GM19043 (cell line): Measurements from ENCODE around the gene PNMA8B.

Experiments
- ATAC-seq: cut with Tn5 transposase; IDR thresholded peaks from one replicate; pipeline ENCODE4 v1.9.1; 2021; ENCODE audit warnings: low read depth; ENCODE audit not compliant: unreplicated experiment

PNMA8B gene

GRCh38 chr19:46487802-46488445 is 7.7 kb downstream of the PNMA8B start:
- no peak for ATAC-seq

- no peak for ATAC-seq
Measured at GRCh38 chr19:46487178-46487801, 8.4 kb downstream of the PNMA8B start.

GRCh38 chr19:46486358-46486757 is 9.3 kb downstream of the PNMA8B start:
- ATAC-seq = no peak

GRCh38 chr19:46484656-46485055 is 11.0 kb downstream of the PNMA8B start:
- ATAC-seq = no peak

DNA sequence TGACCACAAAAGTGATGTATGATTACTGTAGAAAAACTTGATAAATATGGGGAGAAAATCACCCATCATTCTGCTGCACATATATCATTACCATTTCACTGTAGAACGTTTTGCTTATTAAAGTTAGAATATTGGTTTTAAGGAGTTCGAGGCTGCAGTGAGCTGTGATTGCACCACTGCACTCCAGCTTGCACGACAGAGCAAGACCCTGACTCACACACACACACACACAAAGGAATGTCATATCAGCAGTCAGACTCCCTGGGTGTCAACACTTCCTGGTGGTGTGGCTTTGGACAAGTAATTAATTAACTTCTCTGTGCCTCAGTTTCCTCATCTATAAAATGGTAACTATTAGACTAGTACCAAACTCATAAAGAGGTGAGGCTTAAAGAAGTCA is 13.0 kb downstream of the PNMA8B start:
- ATAC-seq = no peak

- no peak for ATAC-seq
Measured at GRCh38 chr19:46481947-46482346, 13.7 kb downstream of the PNMA8B start.

DNA sequence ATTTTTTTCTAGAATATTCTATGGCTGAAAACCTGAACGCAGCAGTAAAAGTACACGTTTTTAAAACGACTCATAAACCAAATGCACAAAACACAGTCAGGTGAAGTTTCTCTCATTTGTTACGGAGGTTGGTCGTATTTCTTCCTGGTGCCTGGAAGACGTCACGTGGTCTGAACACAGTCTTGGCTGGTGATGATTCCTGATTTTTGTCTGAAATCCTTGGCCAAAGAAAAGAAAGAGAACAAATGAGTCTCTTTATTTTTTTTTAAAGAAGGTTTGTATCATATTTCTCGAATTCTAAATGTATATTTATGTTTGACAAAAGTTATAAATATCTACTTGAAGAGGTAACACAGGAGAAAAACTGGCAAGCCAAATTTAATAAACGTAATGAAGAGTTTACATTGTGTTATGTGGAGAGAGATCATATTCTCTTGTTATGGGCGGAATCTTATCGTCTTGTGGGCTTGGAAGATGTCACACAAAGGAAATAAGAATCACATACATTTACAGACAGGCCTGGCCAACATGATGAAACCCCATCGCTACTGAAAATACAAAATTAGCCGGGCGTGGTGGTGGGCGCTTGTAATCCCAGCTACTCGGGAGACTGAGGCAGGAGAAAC is 14.3 kb downstream of the PNMA8B start:
- no peak for ATAC-seq

DNA sequence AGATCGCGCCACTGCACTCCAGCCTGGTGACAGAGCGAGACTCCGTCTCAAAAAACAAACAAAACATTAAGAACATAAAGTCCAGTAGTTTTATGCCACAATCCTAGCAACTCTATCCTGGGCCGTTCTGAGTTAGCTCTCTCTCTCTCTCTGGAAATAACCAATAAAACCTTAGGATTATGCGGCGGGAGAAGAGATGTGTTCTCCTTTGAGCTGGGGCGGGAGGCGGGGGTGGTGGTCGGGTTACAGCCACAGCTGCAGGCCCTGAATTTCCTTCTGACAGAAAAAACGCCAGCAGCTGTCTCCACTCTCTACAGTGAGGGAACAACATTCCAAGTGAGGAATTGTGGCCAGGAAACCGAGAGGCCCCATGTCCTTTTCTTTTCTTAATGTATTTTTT is 15.3 kb downstream of the PNMA8B start:
- ATAC-seq = no peak

GRCh38 chr19:46478356-46478986 is 17.2 kb downstream of the PNMA8B start:
- no peak for ATAC-seq

GRCh38 chr19:46475986-46476385 is 19.7 kb downstream of the PNMA8B start:
- ATAC-seq = no peak

- no peak for ATAC-seq
Measured at GRCh38 chr19:46474211-46474610, 21.5 kb downstream of the PNMA8B start.

- no peak for ATAC-seq
Measured at GRCh38 chr19:46472592-46472991, 23.1 kb downstream of the PNMA8B start.

DNA sequence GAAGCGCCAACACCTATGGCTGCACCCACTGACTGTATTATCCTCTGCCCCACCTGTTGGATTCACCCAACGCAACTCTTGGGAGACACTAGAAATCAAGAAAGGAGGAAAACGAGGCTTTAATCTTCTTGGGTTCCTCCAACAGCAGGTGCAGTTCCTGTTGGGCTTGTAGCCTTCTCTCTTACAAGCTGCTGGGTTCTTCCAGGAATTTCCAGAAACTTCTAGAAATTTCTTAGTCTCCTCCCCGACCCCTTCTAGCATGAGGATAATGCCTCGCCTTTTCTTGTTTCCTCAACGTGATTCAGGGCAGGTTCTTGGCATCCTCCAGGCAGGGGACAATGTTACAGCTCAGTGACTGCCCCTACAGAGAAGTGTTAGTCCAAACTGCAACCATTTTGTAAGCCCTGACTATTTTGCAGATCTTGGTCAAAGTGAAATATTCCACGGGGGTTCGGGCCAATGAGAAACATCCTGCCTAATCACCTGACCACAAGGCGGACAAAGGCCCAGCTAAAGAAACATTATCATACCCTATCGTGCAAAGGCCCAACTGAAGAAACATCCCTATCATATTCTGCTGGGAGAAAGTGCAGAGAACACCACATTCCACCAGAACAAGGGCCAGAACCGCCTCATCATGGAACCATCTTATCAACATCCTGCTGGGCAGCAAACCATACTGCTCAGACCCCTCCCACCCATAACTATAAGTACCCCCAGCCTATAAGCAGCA is 23.7 kb downstream of the PNMA8B start:
- no peak for ATAC-seq

- ATAC-seq = no peak
Measured at GRCh38 chr19:46471116-46471733, 24.4 kb downstream of the PNMA8B start, which contains the start of gene PNMA8A. PNMA8A (minus strand) TSS chr19:46471563; CDS start chr19:46471035, 528 bp downstream.

DNA sequence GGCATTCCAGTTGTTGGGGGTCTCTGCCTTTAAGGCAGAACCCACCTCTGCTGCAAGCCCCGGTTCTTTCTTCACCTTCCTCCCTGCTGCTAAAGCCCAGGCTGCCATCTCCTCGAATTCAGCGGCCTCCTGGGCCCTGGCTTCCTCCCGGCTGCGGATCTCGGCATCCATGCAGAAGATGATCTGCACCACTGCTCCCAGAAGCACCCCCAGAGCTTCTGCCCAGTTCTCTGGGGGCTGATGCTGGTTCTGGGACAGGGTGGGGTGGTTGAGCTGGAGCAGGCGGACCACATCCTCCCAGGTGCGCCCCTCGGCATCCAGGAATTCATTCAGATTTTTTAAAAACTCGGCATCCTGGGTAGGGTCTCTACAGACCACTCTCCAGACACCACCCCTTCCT is 25.3 kb downstream of the PNMA8B start:
- no peak for ATAC-seq

DNA sequence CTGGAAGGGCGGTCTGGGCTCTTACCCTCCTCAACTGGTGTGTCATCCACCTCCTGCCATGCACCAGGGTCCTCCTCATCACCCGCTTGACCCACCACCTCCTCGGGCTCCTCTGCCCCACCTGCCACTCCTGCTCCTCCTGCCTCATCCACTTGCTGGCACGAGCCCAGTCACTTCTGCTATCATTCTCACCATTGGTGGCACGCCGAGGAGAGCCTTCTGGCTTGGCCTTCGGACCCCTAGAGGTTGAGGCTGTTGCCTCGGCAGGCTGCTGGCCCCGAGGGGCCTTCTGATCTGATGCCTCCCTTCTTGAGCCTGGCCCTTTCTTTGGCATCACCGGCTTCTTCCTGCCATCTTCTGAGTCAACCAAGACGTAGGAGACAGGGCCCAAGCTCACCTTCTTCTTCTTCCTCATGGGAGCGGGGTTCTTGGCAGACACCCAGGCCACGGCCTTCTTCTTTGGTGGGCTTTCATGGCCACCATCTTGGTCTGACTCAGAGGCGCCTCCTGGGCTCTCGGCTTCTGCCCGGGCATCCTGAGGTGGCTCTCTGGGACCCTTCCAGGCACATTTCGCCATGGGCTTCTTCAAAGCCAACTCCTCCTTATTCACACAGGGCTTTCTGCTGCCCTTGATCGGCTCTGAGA is 26.0 kb downstream of the PNMA8B start:
- ATAC-seq = no peak

DNA sequence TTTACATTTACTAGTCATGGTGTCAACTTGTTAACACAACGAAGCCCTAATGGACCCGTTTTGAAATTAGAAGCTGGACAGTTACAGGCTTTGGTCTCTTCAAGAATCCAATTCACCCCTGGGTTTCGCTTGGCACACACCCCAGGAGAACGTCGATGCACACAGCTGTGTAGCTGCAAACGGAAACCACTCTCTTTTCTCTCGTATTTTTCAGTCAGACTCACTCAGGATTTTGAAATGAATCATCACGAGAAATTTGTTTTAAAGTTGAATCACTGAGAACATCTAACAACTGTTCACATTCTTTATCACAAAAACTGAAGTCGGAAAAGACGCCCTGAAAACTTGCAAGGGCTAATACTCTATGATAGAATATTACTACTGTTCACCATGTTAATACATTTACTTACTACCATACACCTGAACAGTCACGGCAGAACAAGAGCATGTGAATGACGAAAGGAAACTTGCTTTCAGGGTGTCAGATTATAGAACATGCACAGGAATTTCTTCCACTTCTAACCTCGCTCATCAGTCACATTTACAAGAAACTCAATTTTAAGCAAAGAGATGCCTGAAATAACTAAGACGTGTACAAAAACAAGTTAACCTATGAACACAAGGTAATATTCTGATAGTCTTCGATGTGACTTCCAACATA is 29.0 kb downstream of the PNMA8B start:
- ATAC-seq = peak; percentile 74

- no peak for ATAC-seq
Measured at GRCh38 chr19:46463516-46463915, 32.2 kb downstream of the PNMA8B start.

DNA sequence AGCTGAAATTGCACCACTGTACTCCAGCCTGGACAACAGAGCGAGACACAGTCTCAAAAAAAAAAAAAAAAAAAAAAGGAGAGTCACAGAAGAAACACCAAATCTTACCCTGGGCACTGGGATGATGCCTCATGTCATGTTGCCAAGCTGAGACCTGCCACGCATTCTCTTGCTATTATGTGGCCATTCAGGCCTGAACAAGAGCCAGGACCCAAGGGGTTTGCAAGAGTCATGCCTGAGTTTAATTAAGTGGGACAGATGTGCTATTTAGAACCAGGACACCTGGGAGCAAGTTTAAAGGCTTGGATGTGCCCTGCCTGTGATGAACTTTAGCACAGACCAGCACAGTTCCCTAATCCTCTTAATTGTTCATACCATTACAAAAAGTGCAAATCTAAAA is 34.1 kb downstream of the PNMA8B start:
- no peak for ATAC-seq
